Gastrocnemius medialis (tissue), 4 donors: ENCODE results near the gene UHRF2. TPM values are rescaled to one million over a fixed set of nuclear protein-coding genes. Genes with fewer than 3 reads are reported as not detected.

Experiments
- ATAC-seq, 2 donors: fragments of 150-250 bp; one replicate each; pipeline ENCODE4 v1.9.1; 2016
- DNase-seq, 2 donors: peaks; one replicate each; pipeline ENCODE4 v3.0.0-alpha.2; 2019
- H3K27ac ChIP-seq, 4 donors: fragments of 200-600 bp; sonication (generic); 1 replicate in 1 of 4; 2 replicates in 3 of 4; pipeline ENCODE4 v1.5.1; 2016 to 2018; ENCODE audit warnings: mild to moderate bottlenecking in 2 of 4, moderate library complexity in 1 of 4
- H3K27me3 ChIP-seq, 3 donors: fragments of 200-600 bp; sonication (generic) in 2 of 3; 1 replicate in 1 of 3; 2 replicates in 2 of 3; pipeline versions ENCODE4 v1.5.1 to v1.6.0; 2016 to 2019; ENCODE audit warnings: mild to moderate bottlenecking in 1 of 3, moderate library complexity in 1 of 3
- H3K36me3 ChIP-seq, 2 donors: fragments of 200-600 bp; sonication (generic) in 1 of 2; one replicate each; pipeline ENCODE4 v1.5.1; 2017 to 2018
- H3K4me1 ChIP-seq, 2 donors: fragments of 200-600 bp; sonication (generic) in 1 of 2; one replicate each; pipeline ENCODE4 v1.5.1; 2016 to 2017; ENCODE audit warnings: mild to moderate bottlenecking in 2 of 2
- H3K4me3 ChIP-seq, 4 donors: fragments of 200-600 bp; sonication (generic) in 3 of 4; 1 replicate in 1 of 4; 2 replicates in 3 of 4; pipeline ENCODE4 v1.5.1; 2016 to 2019; ENCODE audit warnings: mild to moderate bottlenecking in 2 of 4
- H3K9me3 ChIP-seq, 3 donors: fragments of 200-600 bp; sonication (generic) in 2 of 3; 1 replicate in 1 of 3; 2 replicates in 2 of 3; pipeline ENCODE4 v1.5.1; 2016 to 2019
- CTCF ChIP-seq, 5 experiments: fragments of 450-650 bp in 3 of 5; fragments of 200-600 bp in 2 of 5; sonication (generic) in 2 of 5; IDR thresholded peaks in 4 of 5; conservative IDR thresholded peaks in 1 of 5; 1 replicate in 4 of 5; 2 replicates in 1 of 5; pipeline ENCODE4 v1.5.1; 2016 to 2019; ENCODE audit warnings: antibody characterized with exemption in 5 of 5, mild to moderate bottlenecking in 3 of 5, moderate library complexity in 3 of 5
- POLR2A ChIP-seq, 2 donors: fragments of 450-650 bp; IDR thresholded peaks; one replicate each; pipeline ENCODE4 v1.6.1; 2017; ENCODE audit warnings: antibody characterized with exemption in 2 of 2, mild to moderate bottlenecking in 2 of 2, moderate library complexity in 2 of 2
- in situ Hi-C, 4 donors: fragments of 200-750 bp; cut with MboI; loops; one replicate each; pipeline versions ENCODE4 v1.15.0 to v1.8.0; 2017; ENCODE audit warnings: low sequenced_read_pairs in 4 of 4
- intact Hi-C: fragments of 100-400 bp; cut with DNase I; formaldehyde crosslinking; loops from one replicate; pipeline ENCODE4 v1.15.1; 2023; ENCODE audit warnings: low total_unique reads
- total RNA-seq, 4 donors: library from RNA; depleted of rRNA; stranded (reverse); fragments of >200 nt; gene quantifications; one replicate each; pipeline versions ENCODE4 v1.1.0 to v1.2.3, GENCODE V29; 2016

UHRF2 gene
- total RNA-seq, 4 donors from 2014 or later: 16.7 to 29.0 (median 18.8) TPM

- Histone ChIP-seq H3K9me3 (no peaks in the 10 kb centered on the region), H3K36me3 (peaks cover 0 to 19% of the 10 kb centered on the region in 2 donors), H3K27ac (no peak overlapping the region), H3K4me3 (no peak overlapping the region), H3K4me1 (peaks cover 0 to 3% of the 10 kb centered on the region in 2 donors), H3K27me3 (no peaks in the 10 kb centered on the region)
- DNase-seq: no peak
- in situ Hi-C loops: no loop called here
- intact Hi-C loops: no loop called here
- ATAC-seq: no peak
- TF ChIP-seq POLR2A (IDR thresholded peaks at IDR 0.05) (no peak), CTCF (IDR thresholded peaks at IDR 0.05 in 4 of 5, conservative IDR thresholded peaks at IDR 0.05 in 1 of 5) (no peak)
Observed at GRCh38 chr9:6479959-6480358, 67.0 kb downstream of the UHRF2 start.

- TF ChIP-seq CTCF (IDR thresholded peaks at IDR 0.05 in 4 of 5, conservative IDR thresholded peaks at IDR 0.05 in 1 of 5) (no peak), POLR2A (IDR thresholded peaks at IDR 0.05) (no peak)
- no peaks in the 10 kb centered on the region for H3K27me3 ChIP-seq
- H3K36me3 ChIP-seq: peaks cover 0 to 51% of the 10 kb centered on the region in 2 donors
- no peak overlapping the region for H3K27ac ChIP-seq
- H3K4me1 ChIP-seq: no peaks in the 10 kb centered on the region
- no peak for DNase-seq
- in situ Hi-C loops (no loop called here), intact Hi-C loops (no loop called here)
- no peak overlapping the region for H3K4me3 ChIP-seq
- no peaks in the 10 kb centered on the region for H3K9me3 ChIP-seq
- ATAC-seq: no peak
Observed at GRCh38 chr9:6484210-6484609, 71.2 kb downstream of the UHRF2 start.

- intact Hi-C loops: no loop called here
- Histone ChIP-seq H3K27ac (no peak overlapping the region), H3K9me3 (no peaks in the 10 kb centered on the region), H3K36me3 (peaks cover 0 to 35% of the 10 kb centered on the region in 2 donors), H3K27me3 (no peaks in the 10 kb centered on the region), H3K4me3 (no peak overlapping the region), H3K4me1 (no peaks in the 10 kb centered on the region)
- DNase-seq (no peak), ATAC-seq (no peak)
- TF ChIP-seq POLR2A (IDR thresholded peaks at IDR 0.05): no peak
- no peak for TF ChIP-seq CTCF (IDR thresholded peaks at IDR 0.05 in 4 of 5, conservative IDR thresholded peaks at IDR 0.05 in 1 of 5)
- in situ Hi-C loops: no loop called here
Observed at GRCh38 chr9:6488395-6488794, 75.4 kb downstream of the UHRF2 start.

- Histone ChIP-seq H3K4me3 (no peak overlapping the region), H3K27me3 (no peaks in the 10 kb centered on the region), H3K27ac (no peak overlapping the region), H3K36me3 (peaks cover 0 to 37% of the 10 kb centered on the region in 2 donors), H3K4me1 (no peaks in the 10 kb centered on the region), H3K9me3 (no peaks in the 10 kb centered on the region)
- ATAC-seq (no peak), DNase-seq (no peak)
- TF ChIP-seq CTCF (IDR thresholded peaks at IDR 0.05 in 4 of 5, conservative IDR thresholded peaks at IDR 0.05 in 1 of 5) (no peak), POLR2A (IDR thresholded peaks at IDR 0.05) (no peak)
- intact Hi-C loops: no loop called here
- in situ Hi-C loops: no loop called here
Observed at GRCh38 chr9:6489099-6489498, 76.1 kb downstream of the UHRF2 start.

GRCh38 chr9:6490863-6491262 is 77.9 kb downstream of the UHRF2 start:
- H3K4me3 ChIP-seq: no peak overlapping the region
- DNase-seq (no peak), ATAC-seq (no peak)
- no peaks in the 10 kb centered on the region for H3K4me1 ChIP-seq
- intact Hi-C loops: no loop called here
- H3K9me3 ChIP-seq: no peaks in the 10 kb centered on the region
- in situ Hi-C loops: no loop called here
- H3K27ac ChIP-seq: no peak overlapping the region
- TF ChIP-seq CTCF (IDR thresholded peaks at IDR 0.05 in 4 of 5, conservative IDR thresholded peaks at IDR 0.05 in 1 of 5) (no peak), POLR2A (IDR thresholded peaks at IDR 0.05) (no peak)
- no peaks in the 10 kb centered on the region for H3K27me3 ChIP-seq
- H3K36me3 ChIP-seq: peaks cover 0 to 33% of the 10 kb centered on the region in 2 donors
